GM11168 (cell line): Measurements from ENCODE around the gene MAG.
"Not testable (repeated sequence)": the region's sequence is repeated elsewhere in the genome, so short reads cannot be mapped to it uniquely, and the experiment has no call there.

Experiments used
- in situ Hi-C: fragments of 300-500 bp; cut with MboI; formaldehyde crosslinking; loops from one replicate; pipeline ENCODE4 v1.12.0; 2022; ENCODE audit warnings: low sequenced_read_pairs; ENCODE audit not compliant: unreplicated experiment

The MAG gene

DNA sequence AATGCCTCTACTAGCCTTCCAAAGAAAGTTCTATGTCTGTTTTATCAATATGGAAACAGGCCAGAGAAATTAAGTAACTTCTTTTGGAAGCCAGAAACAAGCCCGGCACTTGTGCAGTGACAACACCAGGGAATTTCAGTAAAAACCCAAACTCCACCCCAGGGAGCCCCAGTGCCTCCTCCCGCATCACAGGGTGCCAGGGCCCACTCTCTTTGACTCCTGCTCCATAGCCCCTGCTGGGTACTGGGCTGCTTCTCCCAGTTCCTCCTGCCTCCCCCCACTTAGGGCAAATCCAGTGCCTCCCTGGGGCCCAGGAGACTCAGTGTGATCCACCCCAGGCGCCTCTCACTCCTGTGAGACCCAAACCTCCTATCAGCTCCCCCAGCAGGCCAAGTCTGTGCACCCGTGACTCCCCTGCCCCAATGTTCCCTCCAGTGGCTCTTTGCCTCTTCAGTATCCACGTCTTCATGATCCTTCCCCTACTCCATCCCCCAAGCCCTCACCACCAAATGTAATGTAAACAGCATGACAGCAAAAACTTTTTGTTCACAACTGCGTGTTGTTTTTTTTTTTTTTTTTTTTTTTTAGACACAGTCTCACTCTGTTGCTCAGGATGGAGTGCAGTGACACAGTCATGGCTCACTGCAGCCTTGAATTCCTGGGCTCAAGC lies 64.0 kb downstream of the MAG start:
- in situ Hi-C loops = no loop called here

- in situ Hi-C loops = no loop called here
These were observed 66.1 kb downstream of the MAG start, which contains the start of gene FFAR3 for GRCh38 chr19:35357867-35358573. Gene FFAR3, plus strand, starts transcription at chr19:35358460. Its CDS starts 431 bp downstream, at chr19:35358891.

DNA sequence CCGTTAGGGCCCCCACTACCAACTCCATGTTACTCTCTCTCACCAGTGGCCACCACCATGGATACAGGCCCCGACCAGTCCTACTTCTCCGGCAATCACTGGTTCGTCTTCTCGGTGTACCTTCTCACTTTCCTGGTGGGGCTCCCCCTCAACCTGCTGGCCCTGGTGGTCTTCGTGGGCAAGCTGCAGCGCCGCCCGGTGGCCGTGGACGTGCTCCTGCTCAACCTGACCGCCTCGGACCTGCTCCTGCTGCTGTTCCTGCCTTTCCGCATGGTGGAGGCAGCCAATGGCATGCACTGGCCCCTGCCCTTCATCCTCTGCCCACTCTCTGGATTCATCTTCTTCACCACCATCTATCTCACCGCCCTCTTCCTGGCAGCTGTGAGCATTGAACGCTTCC lies 66.9 kb downstream of the MAG start:
- in situ Hi-C loops = not testable (repeated sequence)

GRCh38 chr19:35359395-35359794 lies 67.4 kb downstream of the MAG start:
- in situ Hi-C loops = not testable (repeated sequence)

GRCh38 chr19:35360081-35360480 lies 68.1 kb downstream of the MAG start:
- in situ Hi-C loops = not testable (repeated sequence)

DNA sequence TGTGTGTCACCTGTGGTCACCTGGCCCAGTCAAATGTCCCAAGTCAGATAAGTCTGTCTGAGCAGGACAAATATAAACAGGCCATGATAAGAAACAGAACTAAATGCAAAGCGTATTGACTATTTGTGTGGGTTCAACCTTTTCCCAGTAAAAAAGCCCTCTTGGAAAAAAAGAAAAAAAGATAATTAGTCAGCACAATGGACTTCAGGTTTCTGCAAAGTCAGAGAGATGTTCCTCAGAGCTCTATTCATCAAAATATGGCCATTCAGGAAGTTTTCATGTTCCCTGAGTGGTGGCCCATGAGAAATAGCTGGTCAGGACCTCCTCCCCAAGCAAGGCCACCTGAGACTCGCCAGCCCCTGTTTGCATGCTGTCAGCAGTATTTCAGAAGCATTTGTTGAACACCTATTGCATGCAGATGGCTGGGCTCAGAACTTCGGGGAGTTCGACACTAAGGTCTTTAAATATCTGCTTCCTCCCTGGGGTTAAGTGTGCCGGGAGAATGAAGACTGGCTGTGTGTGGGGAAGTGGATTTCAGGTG lies 69.0 kb downstream of the MAG start:
- in situ Hi-C loops = no loop called here

DNA sequence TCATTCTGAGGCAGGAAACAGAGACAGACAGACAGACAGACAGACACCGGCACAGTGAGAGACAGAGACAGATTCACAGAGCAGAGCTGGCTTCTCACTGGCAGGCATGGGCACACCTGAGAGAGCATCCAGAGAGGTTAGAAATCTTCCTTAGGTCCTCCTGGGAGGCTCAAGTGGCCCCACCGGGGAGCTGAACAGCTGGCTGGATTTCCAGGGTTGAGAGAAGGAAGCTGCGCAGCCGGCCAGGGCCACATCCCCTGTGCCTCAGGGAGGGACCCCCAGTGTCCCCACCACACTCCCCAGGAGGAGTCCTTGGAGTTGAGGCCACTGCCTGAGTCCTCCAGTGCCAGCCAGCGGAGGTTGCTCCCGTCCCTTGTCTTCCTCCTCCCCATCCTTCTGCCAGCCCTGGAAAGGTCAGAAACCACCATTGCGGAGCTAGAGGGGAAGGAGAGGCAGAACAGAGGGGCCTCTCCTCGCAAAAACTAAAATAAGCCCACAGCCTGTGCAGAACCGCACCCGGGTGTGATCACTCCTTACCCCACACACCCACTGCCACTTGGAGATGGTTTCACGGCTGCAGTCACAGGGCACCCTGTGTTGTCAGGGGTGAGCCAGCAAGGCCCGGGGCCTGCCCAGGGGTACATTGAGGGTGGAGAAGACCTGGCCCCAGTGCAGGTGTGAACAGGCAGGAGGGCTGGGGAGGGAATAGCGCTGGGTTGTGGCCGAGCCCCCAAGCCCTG lies 70.5 kb downstream of the MAG start:
- in situ Hi-C loops = no loop called here

- in situ Hi-C loops = no loop called here
These were observed 71.1 kb downstream of the MAG start for GRCh38 chr19:35363001-35363590.
